LHCN-M2 (cell line): Measurements from ENCODE around the gene BPI. TPM values are rescaled to one million over a fixed set of nuclear protein-coding genes. Genes with fewer than 3 reads are reported as not detected.

Experiments used
- DNase-seq: peaks from one replicate; pipeline ENCODE4 v3.0.0-alpha.2; 2012; ENCODE audit warnings: low read depth
- polyA plus RNA-seq: library from polyadenylated mRNA; unstranded; fragments of >200 nt; gene quantifications from one replicate; pipeline ENCODE4 v1.2.1, GENCODE V29; 2012; ENCODE audit warnings: missing spikeins
- total RNA-seq: library from RNA; depleted of rRNA; stranded (reverse); fragments of >200 nt; gene quantifications from 2 replicates; pipeline ENCODE4 v1.2.3, GENCODE V29; 2014; rRNA removed

BPI gene
- not detected in 2 replicates for total RNA-seq
- polyA plus RNA-seq, result not detected

DNA sequence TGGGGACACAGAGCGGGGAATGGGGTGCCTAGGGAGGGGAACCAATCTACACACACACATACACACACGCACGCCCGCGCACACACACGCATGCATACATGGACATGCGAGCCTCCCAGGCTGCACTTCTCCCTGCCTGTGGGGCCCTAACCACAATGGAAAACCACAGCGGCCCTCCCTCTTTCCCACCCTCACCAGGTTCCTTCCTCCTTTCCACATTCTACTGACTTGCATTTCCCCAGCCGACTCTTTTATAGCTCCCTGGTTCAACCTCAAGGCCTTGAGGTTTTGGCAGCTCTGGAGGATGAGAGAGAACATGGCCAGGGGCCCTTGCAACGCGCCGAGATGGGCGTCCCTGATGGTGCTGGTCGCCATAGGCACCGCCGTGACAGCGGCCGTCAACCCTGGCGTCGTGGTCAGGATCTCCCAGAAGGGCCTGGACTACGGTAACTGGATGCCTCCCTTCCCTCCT is at the start of gene BPI:
Gene BPI, plus strand, starts transcription at position 249 of the 472 bp plus-strand sequence. Its CDS starts 68 bp downstream, at position 317.
- DNase-seq, result no peak

DNA sequence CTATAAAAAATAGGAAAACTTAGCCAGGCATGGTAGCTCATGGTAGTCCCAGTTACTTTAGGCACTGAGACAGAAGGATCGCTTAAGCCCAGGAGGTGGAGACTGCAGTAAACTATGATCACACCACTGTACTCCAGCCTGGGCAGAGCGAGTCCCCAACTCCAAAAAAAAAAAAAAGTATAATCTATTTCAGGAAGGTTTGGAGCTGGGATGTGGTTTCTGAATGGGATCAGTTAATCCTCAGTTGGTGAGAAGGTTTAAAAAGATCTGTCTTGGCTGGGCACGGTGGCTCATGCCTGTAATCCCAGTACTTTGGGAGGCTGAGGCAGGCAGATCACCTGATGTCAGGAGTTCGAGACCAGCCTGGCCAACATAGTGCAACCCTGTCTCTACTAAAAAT is 49.3 kb upstream of the BPI start:
- peak; percentile 54 for DNase-seq

DNA sequence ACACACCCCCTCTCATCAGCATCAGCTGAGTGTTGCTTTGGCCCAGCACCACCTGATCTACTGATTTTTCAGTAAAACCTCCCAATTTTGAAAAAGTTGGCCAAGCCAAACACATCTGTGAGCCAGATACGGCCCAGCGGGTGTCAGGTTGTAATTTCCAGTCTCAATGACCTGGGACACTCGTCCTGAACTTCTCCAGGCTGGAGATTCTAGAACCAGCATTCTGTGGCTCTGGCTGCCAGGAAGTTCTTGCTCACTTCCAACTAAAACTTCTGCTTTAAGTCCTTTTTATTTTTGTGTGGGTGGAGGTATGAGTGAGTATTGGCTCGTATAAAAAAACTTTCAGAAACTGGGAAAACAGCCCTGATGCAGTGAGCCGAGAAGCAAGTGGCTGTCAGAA is 48.6 kb upstream of the BPI start:
- no peak for DNase-seq

DNA sequence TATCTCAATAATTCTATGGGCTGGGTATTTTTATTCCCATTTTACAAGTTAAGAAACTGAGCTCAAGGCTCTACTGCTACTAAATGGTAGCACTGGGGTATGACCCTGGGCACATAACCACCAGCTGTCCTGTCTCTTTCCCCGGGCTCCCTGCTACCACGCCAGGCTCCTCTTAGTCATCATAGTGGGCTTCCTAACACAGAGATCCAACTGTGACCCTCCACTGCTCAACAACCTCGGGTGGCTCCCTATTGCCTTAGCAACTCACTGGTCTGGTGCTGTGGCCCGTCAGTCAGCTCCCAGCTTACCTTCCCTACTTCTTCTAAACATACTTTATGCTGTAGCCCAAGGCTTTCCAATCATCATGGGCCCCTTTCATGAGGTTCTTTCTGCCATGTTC is 47.9 kb upstream of the BPI start:
- no peak for DNase-seq

DNA sequence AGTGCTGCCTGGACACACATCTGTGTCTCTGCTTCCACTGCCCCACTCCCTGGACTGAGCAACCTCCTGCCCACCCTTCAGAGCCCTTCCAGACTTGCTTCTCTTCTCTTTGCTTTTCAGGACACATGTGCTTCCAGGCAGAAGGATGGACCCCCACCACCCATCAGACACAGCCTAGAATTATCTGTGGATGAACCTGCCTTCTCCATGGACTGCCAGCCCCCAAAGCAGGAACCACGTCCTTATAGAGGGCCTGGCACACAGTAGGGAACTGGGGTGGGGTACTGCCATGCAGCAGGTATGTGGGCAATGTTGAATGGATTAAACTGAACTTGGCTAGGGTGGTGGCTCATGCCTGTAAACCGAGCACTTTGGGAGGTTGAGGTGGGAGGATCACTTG is 47.0 kb upstream of the BPI start:
- no peak for DNase-seq

DNA sequence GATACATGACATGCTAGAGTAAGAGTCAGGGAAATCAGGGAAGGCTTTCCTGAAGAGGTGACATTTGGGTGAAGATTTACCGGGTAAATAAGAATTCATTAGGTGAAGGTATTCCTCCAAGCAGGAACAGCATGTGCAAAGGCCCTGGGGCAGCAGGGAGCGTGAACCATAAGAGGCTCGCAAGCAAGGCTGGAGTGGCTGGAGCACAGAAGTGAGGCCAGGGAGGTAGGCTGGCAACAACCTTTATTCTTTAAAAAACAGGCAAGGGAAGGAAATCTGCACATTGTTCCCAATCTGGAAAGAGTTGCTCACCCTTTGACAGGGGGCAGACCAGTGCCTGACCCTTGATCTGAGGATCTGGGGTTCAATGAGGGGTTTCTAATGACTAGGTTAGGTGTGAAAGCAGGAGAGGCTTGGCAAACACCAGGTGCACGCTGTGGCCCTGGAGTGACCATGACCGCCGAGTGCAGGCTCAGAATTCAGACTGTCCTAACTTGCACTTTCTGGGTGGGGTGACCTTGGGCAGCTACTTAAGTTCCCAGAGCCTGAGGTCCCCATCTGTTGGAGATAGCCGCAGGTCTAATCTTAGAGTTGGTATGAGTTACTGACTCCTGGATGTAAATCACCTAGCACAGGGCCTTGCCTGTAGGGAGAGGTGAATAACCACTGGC is 45.3 kb upstream of the BPI start:
- no peak for DNase-seq

DNA sequence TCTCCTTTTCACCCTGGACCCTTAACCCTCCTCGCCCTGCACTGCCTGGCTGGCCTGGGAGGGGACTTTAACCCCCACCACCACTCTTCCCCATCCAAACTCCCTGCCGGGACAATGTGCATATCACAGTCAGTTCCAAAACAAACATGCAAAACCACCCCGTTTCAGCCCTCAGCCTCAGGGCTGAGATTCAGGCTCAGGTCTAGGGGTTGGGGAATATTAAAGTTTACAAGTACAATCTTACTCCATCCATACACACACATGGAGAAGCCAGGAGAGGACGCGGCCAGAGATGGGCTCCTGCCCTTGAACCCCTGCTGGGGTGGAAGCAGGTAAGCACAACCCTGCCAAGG is 44.0 kb upstream of the BPI start:
- DNase-seq, result no peak

DNA sequence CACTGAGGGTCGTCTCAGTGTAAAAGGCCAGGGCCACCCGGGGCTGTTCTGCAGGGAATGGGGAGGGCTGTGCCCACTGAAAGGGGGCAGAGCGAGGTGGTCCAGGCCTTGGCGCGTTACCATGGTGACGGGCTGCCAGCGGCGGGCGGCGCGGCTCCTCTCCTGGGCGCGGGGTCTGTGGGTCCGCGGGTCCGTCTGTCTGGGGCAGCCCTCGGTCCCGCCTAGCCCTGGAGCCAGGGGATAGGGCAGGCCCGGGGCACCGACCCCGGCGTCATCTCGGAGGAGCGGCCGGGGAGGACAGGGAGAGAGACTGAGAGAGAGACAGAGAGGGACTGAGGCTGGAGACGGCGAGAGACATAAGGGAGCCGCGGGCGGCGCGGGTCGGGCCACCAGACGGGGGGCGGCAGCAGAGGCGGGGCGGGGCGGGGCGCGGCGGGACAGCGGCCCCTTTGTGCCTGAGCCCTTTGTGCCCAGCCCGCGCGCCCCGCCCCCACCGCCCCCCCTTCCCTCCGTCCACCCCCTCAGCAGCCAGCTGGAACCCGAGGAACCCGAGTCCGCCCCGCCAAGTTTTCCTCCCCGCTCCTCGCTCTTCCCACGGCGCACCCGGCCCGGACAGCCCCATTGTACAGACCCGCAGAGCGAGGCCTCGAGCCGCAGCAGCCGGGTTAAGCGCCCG is 43.4 kb upstream of the BPI start, which contains the start of gene KIAA1755:
Gene KIAA1755, minus strand, starts transcription at position 358 of the 676 bp plus-strand sequence. Its CDS starts 235 bp downstream, at position 123.
- no peak for DNase-seq

DNA sequence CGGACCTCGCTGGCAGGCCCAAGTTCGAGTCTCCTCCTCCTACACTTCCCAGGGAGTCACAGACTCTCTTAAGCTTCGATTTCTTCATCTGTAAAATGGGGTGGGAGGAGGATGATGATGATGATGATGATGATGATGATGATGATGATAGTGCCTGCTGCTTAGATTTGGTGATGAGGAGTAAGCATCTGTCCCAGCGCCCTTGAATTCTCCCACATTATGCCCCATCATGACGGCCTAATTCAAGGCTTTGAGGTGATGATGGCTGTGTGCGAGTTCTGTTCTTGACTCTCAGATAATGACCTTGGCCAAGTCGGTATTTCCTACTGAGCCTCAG is 42.9 kb upstream of the BPI start:
- no peak for DNase-seq

DNA sequence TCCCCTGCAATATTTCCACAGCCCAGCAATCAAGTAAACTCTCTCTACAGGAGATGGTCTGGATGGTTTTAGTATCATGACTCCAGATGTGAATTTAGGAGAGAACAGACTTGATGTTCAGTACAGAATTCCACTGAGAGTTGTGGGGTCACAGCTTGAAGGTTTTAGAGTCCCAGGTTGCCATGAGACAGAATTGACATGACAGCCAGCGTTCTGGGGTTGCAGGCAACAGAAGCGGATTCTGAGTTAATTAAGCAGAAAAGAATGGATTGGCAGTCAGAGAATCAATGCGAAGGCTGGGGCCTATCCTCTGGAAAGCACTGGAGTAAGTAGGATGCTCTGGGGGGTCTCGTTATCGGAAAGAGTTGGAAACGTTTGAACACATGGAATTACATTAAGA is 41.0 kb upstream of the BPI start:
- no peak for DNase-seq

DNA sequence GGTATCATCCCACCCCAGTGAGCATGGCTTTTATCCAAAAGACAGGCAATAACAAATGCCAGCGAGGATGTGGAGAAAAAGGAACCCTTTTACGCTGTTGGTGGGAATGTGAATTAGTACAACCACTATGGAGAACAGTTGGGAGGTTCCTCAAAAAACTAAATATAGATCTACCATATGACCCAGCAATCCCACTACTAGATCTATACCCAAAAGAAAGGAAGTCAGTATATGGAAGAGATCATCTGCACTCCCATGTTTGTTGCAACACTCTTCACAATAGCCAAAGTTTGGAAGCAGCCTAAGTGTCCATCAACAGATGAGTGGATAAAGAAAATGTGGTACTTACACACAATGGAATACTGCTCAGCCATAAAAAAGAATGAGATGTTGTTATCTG is 37.5 kb upstream of the BPI start:
- DNase-seq, result no peak

DNA sequence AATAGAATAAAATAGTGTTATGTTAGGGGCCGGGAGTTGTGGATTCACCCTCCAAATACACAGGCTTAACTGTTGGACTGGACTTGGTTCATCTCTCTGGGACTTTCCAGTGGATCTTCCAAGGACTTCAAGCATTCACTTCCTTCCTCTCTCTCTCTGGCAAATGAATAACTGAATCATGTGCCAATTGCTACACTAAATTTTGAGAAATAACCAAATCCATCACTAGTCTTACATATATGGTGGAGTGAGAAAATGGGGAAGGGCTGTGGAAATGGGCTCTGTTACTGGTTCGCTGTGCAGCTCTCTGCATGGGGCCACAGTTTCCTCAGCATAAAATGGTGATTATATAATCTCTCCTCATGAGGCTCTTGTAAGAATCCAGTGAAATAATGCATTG is 36.7 kb upstream of the BPI start:
- DNase-seq, result no peak

DNA sequence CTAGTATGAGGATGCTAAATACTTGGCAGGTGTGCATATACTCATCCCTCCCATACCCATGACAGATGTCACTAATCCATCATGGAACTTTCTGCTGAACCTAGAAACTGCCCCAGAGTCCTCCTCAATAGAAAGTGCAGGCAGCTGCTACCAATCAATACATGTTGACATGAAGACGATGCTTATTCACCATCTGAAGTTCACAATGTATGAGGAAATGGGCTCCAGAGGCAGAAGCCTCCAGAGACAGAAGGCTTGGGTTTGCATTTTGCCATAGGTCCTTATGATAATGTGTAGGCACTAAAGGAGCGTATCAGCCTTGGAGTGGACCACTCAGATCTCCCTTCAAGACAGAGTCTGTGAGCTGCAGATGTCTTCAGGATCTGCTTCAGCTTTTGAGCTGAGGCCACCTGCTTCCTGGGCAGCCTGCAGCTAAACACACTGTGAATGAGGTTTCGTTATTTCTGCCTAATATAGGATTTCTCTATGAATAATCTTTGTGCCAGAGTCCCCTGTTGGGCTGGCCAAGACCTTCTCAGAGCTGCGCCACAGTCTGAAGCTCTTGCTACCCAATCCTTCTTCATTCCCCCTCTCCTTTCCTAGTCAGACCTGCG is 35.9 kb upstream of the BPI start:
- no peak for DNase-seq

DNA sequence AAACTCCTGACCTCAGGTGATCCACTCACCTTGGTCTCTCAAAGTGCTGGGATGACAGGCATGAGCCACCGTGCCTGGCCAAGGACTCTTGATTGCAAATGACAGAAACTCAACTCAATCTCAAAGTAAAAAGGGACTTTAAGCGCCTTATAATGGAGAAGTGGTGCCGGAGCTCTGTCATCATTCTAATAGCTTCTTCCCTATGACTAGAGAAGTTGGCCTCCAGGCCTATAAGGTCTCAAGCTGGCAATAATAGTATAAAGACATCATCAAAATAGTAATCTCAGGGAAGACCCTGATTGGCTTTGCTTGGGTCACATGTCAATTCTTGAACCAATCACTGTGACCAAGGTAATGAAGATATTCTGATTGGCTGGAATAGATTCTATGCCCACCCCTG is 34.9 kb upstream of the BPI start:
- DNase-seq, result no peak

DNA sequence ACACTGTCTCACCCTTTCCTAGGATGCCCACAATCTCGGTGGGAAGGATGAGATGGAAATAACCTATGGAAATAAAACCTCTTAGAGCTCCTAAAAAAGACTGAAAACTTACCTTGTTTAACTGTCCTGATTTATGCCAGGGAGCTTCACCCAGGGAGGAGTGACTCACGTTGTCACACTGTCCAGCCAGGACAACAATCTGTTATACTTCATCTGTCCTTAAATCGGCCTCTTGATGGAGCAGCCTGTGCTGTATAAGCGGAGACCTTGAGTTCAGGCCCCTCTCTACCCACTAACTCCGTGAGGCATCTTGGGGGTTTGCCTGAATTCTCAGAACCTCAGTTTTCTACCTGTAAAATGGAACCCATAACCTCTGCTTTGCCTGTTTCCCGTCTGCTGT is 34.2 kb upstream of the BPI start:
- DNase-seq, result no peak

DNA sequence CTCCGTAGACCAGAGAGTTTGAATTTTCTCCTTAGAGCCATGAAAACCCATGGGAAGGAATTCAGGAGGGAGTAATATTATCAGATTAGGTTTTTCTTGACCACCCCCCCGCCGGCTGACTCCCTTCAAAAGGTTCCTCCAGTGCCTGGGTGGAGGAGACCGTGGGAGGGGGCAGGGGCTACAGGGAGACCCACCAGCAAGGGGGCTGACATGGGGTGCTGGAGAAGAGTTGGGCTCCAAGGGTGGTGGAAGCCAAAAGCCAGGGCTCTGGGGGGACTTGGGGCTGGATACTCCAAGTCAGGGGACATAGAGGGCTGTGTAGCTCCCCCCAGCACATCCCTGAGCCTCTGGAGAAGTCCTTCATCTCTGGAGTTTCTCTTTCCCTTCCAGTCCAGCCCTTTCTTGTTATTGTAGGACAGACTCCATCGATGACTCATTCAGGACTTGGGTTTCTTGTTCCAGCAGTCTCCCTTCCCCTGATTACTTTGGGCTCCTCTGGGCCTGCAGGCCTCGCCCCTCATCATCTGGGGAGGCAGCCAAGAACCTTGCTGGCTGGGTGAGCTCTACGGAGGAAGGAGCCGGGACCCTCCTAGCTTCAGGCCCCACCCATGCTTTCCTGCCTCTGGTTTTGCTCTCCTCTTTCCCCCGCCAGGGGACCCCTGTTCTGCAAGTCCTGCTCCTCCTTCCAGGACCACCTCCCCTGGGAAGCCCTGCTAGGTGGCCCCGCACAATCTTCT is 32.9 kb upstream of the BPI start:
- peak; percentile 94 for DNase-seq

DNA sequence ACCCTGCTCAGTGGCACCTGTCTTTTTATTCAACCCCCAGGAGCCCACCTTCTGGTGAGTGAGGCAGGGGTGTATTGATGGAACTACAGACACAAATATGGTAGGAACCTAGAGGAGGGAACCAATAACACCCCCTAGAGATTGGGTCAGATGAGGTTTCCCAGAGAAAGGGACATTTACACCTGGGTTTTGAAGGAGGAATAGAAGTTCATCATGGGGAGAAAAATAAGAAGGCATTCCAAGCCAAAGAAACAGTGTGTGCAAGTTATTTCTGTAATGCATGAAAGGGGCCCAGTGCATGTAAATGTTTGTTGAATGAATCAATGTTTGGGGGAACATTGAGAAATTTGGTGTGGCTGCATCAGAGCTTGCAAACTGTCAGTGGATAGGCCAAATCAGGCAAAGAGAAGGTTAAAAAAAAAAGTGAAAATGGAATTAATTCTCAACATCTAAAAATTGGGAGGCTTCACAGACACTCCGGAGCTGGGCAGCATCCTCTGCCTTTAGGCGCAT is 32.3 kb upstream of the BPI start:
- no peak for DNase-seq

DNA sequence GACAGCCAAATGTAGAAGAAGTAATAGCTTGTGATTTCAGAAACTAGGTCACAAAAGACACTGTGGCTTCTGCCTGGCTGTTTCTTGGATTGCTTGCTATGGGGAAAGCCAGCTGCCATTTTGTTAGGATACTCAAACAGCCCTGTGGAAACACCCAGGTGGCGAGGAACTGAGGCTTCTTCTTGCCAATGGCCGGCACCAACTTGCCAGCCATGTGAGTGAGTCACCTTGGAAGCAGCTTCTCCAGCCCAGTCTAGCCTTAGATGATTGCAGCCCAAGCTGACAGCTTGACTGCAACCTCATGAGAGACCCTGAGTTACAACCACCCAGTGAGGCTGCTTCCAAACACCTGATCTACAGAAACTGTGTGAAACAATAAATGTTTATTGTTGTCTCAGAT is 31.6 kb upstream of the BPI start:
- DNase-seq, result peak; percentile 41

DNA sequence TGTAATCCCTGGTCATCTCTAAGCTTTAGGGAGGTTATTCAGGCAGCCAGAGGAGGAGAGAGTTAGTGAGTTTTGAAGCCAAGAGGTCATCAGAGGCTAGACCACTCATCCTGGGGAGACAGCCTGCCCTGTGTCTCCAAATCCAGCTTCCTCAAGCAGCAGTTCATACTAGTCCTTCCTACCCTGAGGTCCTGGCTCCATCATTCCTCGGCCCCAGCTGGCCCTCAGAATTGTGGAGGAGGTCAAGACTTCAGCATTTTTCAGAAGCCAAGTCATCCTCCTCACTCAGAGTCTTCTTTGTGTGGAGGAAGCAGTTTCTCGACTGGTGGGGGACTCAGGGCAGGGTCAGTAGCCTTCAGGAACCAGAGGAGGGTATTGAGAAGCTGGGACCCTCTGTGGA is 31.0 kb upstream of the BPI start:
- DNase-seq, result peak; percentile 34

DNA sequence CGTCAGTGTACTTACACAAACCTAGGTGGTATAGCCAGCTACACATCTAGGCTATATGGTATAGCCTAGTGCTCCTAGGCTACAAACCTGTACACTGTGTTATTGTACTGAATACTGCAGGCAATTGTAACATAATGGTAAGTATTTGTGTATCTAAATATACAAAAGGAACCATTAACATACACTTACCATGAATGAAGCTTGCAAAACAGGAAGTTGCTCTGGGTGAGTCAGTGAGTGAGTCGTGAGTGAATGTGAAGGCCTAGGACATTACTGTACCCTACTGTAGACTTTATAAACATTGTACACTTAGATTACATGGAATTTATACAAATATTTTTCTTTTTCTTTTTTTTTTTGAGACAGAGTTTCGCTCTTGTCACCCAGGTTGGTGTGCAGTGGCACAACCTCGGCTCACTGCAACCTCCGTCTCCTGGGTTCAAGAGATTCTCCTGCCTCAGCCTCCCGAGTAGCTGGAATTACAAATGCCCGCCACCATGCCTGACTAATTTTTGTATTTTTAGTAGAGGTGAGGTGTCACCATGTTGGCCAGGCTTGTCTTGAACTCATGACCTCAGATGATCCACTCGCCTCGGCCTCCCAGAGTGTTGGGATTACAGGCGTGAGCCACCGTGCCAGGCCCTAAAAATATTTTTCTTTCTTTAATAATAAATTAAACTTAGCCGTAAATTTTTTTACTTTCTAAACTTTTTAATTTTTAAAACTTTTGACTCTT is 28.0 kb upstream of the BPI start:
- peak; percentile 86 for DNase-seq

DNA sequence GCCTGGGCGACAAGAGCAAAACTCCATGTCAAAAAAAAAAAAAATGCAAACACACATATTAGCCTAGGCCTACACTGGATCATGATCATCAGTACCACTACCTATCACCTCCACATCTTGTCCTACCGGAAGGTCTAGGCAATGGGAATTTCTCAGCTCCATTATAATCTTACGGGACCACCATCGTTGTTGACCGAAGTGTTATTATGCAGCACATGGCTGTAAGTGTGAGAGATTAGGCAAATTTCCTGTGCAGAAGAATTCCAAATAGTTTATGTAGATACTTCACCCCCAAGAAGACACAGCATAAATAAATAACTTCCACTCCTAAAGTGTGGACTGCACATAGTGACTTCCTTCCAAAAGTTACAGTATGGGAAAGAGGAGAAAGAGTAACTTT is 26.7 kb upstream of the BPI start:
- no peak for DNase-seq
